ENCODE results near the gene MTARC2.
A peak's percentile ranks its signal among the peaks of the same experiment; 100 is the strongest.

Gene MTARC2

DNA sequence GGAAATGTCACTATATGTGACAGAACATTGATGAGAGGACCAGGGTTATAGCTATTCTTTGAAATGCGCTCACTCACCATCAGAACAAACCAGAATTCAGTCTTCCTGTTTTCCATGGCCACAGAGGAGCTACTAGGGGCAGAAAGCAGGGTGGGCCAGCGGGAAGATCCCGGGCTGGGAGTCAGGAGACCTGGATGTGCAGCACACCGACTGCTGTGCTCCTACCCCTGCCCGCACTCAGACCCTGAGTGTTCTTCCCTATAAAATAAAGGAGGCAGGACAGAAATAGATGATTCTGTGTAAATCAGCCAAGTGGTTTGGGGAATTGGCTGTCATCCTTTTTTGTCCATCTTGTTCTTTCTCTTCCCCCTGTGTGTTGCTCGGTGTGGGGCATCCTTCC, 59.6 kb downstream of the MTARC2 start:
- H3K4me1 ChIP-seq (ENCODE audit: insufficient read depth, poor library complexity, severe bottlenecking): no peaks in the 10 kb centered on the region
- TF ChIP-seq, protein P1, sequence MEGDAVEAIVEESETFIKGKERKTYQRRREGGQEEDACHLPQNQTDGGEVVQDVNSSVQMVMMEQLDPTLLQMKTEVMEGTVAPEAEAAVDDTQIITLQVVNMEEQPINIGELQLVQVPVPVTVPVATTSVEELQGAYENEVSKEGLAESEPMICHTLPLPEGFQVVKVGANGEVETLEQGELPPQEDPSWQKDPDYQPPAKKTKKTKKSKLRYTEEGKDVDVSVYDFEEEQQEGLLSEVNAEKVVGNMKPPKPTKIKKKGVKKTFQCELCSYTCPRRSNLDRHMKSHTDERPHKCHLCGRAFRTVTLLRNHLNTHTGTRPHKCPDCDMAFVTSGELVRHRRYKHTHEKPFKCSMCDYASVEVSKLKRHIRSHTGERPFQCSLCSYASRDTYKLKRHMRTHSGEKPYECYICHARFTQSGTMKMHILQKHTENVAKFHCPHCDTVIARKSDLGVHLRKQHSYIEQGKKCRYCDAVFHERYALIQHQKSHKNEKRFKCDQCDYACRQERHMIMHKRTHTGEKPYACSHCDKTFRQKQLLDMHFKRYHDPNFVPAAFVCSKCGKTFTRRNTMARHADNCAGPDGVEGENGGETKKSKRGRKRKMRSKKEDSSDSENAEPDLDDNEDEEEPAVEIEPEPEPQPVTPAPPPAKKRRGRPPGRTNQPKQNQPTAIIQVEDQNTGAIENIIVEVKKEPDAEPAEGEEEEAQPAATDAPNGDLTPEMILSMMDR (IDR thresholded peaks at IDR 0.05; ENCODE audit: poor library complexity, severe bottlenecking): no peak
- no peak for DNase-seq (ENCODE audit: low spot score)

DNA sequence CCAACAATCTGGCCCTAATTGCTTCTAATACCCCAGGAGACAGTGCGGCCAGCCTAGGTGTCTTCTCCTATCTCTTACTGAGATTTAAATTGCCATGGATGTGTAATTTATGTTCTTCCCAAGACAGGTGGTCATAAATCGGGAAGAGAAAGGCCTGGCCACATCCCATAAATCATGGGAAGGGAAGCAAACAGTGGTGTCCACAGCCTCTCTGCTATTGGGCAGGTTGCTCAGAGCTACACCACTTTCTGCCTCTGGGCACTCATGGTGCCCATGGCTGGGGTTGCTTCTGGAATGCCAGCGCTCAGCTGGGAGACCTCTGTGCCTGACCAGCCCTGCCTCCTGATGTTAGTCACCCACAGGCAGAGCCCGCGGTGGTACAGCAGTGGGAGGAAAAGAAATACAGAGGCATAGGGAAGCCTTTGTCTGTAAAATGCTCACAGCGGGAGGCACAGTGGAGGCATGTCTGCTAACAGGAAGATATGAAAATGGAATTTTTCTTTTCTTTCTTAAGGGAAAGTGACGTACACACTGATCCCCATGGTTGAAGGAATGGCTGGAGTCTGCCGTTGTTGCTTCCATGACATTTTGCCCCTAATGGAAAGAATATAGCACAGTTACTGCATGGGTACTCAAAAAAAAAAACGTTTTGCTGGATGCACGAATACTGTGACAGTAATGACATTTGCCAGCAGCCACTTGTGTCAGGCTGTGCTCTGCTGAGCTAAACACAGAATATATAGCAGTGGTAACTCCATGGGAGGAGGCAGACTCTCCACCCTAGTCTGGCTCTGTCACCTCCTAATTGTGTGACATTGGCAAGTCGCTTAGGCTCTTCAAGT, 60.4 kb downstream of the MTARC2 start:
- ATAC-seq (ENCODE audit: low read depth) (no peak), DNase-seq (ENCODE audit: low spot score) (no peak)
- H3K4me1 ChIP-seq (ENCODE audit: insufficient read depth, poor library complexity, severe bottlenecking): no peaks in the 10 kb centered on the region
- H3K9me3 ChIP-seq (ENCODE audit: severe bottlenecking): no peaks in the 10 kb centered on the region
- H3K36me3 ChIP-seq (ENCODE audit: low read depth): no peaks in the 10 kb centered on the region
- no peaks in the 10 kb centered on the region for H3K27me3 ChIP-seq (ENCODE audit: insufficient read depth, poor library complexity, severe bottlenecking)
- H3K27ac ChIP-seq (ENCODE audit: poor library complexity, severe bottlenecking): no peak overlapping the region
- no peak overlapping the region for H3K4me3 ChIP-seq (ENCODE audit: severe bottlenecking)
- TF ChIP-seq, protein P1 (IDR thresholded peaks at IDR 0.05; ENCODE audit: poor library complexity, severe bottlenecking): no peak

More for the DNA sequence above, 59.6 kb downstream of the MTARC2 start:
- Histone ChIP-seq H3K36me3 (ENCODE audit: low read depth) (no peaks in the 10 kb centered on the region), H3K4me3 (ENCODE audit: severe bottlenecking) (no peak overlapping the region), H3K27me3 (ENCODE audit: insufficient read depth, poor library complexity, severe bottlenecking) (no peaks in the 10 kb centered on the region), H3K27ac (ENCODE audit: poor library complexity, severe bottlenecking) (no peak overlapping the region), H3K9me3 (ENCODE audit: severe bottlenecking) (no peaks in the 10 kb centered on the region)
- ATAC-seq (ENCODE audit: low read depth): no peak

DNA sequence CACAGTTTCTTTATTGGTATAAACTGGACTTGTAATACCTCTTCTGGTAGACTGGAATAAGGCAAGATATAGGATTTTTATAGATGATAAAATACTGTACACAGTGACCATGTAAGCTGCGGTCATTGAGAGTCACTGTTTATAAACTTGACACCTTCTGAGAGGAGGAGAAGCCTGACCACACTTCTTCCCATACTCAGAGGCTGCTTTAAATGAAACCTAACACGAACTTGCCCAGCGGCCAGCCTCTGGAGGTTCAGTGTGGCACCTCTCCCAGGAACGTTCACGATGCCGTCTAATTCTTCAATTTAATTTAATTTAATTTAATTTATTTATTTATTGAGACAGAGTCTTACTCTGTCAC, 61.0 kb downstream of the MTARC2 start:
- H3K4me3 ChIP-seq (ENCODE audit: severe bottlenecking): no peak overlapping the region
- no peak overlapping the region for H3K27ac ChIP-seq (ENCODE audit: poor library complexity, severe bottlenecking)
- H3K9me3 ChIP-seq (ENCODE audit: severe bottlenecking): no peaks in the 10 kb centered on the region
- no peak for ATAC-seq (ENCODE audit: low read depth)
- TF ChIP-seq, protein P1 (IDR thresholded peaks at IDR 0.05; ENCODE audit: poor library complexity, severe bottlenecking): no peak
- no peaks in the 10 kb centered on the region for H3K27me3 ChIP-seq (ENCODE audit: insufficient read depth, poor library complexity, severe bottlenecking)
- no peak for DNase-seq (ENCODE audit: low spot score)
- H3K36me3 ChIP-seq (ENCODE audit: low read depth): no peaks in the 10 kb centered on the region
- no peaks in the 10 kb centered on the region for H3K4me1 ChIP-seq (ENCODE audit: insufficient read depth, poor library complexity, severe bottlenecking)

DNA sequence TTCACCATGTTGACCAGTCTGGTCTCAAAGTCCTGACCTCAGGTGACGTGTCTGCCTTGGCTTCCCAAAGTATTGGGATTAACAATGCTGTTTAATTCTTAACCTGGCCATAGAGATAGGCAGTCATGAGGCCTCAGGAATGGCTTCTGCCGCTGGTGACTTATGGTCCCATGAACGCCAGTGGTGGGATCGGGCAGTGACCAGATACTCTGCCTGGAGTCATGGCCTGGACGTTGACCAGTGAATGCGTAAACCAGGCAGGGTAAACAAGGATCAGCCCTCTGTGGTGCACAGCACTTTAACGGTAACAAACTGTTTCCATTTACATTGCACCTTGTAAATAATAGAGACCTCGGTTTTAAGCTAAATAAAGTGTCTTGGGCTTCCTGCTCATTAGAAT, 61.6 kb downstream of the MTARC2 start:
- Histone ChIP-seq H3K27me3 (ENCODE audit: insufficient read depth, poor library complexity, severe bottlenecking) (no peaks in the 10 kb centered on the region), H3K36me3 (ENCODE audit: low read depth) (no peaks in the 10 kb centered on the region), H3K4me1 (ENCODE audit: insufficient read depth, poor library complexity, severe bottlenecking) (no peaks in the 10 kb centered on the region), H3K4me3 (ENCODE audit: severe bottlenecking) (no peak overlapping the region), H3K9me3 (ENCODE audit: severe bottlenecking) (no peaks in the 10 kb centered on the region), H3K27ac (ENCODE audit: poor library complexity, severe bottlenecking) (no peak overlapping the region)
- DNase-seq (ENCODE audit: low spot score) (no peak), ATAC-seq (ENCODE audit: low read depth) (no peak)
- TF ChIP-seq, protein P1 (IDR thresholded peaks at IDR 0.05; ENCODE audit: poor library complexity, severe bottlenecking): no peak

DNA sequence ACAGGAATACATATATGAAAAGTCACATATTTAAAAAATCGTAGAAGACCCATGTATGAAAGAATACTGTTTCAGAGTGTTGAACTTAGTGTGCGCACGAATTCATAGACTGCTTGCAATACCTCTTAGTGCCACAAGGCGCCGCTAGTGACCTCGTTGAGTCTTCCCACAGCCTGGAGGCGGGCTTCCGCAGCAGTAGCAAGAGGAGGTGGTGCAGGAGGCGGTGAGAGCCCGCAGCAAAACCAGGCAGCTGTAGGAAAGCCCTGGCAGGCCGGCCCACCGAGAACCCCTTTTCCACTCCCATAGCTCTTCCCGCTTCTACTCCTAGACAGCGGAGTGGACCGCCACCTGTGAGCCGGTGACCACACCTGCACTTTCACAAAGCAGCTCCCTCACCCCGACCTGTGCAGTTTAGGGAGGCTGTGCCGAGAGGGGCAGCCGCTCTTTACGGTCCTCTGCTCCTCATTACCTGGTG, 62.1 kb downstream of the MTARC2 start:
- TF ChIP-seq, protein P1 (IDR thresholded peaks at IDR 0.05; ENCODE audit: poor library complexity, severe bottlenecking): peak; percentile 71
- ATAC-seq (ENCODE audit: low read depth) (peak; percentile 63), DNase-seq (ENCODE audit: low spot score) (no peak)
- H3K27me3 ChIP-seq (ENCODE audit: insufficient read depth, poor library complexity, severe bottlenecking): no peaks in the 10 kb centered on the region
- no peaks in the 10 kb centered on the region for H3K36me3 ChIP-seq (ENCODE audit: low read depth)
- H3K27ac ChIP-seq (ENCODE audit: poor library complexity, severe bottlenecking): no peak overlapping the region
- no peak overlapping the region for H3K4me3 ChIP-seq (ENCODE audit: severe bottlenecking)
- no peaks in the 10 kb centered on the region for H3K4me1 ChIP-seq (ENCODE audit: insufficient read depth, poor library complexity, severe bottlenecking)
- no peaks in the 10 kb centered on the region for H3K9me3 ChIP-seq (ENCODE audit: severe bottlenecking)
